Tibial nerve (tissue), 4 donors: ENCODE measurements around the gene UNC45B.

ENCODE experiments used
- CTCF ChIP-seq, 5 experiments: fragments of 200-600 bp in 3 of 5; fragments of 450-650 bp in 2 of 5; sonication (generic) in 3 of 5; IDR thresholded peaks; one replicate each; pipeline ENCODE4 v1.5.1; 2016 to 2019; ENCODE audit warnings: antibody characterized with exemption in 5 of 5, mild to moderate bottlenecking in 3 of 5, moderate library complexity in 2 of 5
- EP300 ChIP-seq, 2 donors: sonication (generic); formaldehyde crosslinking; IDR thresholded peaks; one replicate each; pipeline ENCODE4 v1.6.1; 2017; ENCODE audit warnings: antibody characterized with exemption in 2 of 2, mild to moderate bottlenecking in 1 of 2
- POLR2A ChIP-seq, 2 donors: fragments of 450-650 bp; IDR thresholded peaks; one replicate each; pipeline ENCODE4 v1.6.1; 2017; ENCODE audit warnings: antibody characterized with exemption in 2 of 2, mild to moderate bottlenecking in 2 of 2, moderate library complexity in 2 of 2

- TF ChIP-seq CTCF (IDR thresholded peaks at IDR 0.05) (no peak), POLR2A (IDR thresholded peaks at IDR 0.05) (no peak), EP300 (IDR thresholded peaks at IDR 0.05) (no peak)
Measured at GRCh38 chr17:35224436-35224835, 76.8 kb downstream of the UNC45B start.
